GM21381 (cell line): ENCODE results near the gene WNT9A.

Experiments used
- ATAC-seq: cut with Tn5 transposase; IDR thresholded peaks from one replicate; pipeline ENCODE4 v1.9.1; 2021; ENCODE audit warnings: mild to moderate bottlenecking, moderate library complexity; ENCODE audit not compliant: unreplicated experiment

WNT9A gene

GRCh38 chr1:227900571-227901051 lies 47.1 kb downstream of the WNT9A start:
- ATAC-seq = no peak

- ATAC-seq = no peak
Measured at GRCh38 chr1:227899820-227900449, 47.8 kb downstream of the WNT9A start.

- no peak for ATAC-seq
Measured at GRCh38 chr1:227899141-227899819, 48.5 kb downstream of the WNT9A start.

DNA sequence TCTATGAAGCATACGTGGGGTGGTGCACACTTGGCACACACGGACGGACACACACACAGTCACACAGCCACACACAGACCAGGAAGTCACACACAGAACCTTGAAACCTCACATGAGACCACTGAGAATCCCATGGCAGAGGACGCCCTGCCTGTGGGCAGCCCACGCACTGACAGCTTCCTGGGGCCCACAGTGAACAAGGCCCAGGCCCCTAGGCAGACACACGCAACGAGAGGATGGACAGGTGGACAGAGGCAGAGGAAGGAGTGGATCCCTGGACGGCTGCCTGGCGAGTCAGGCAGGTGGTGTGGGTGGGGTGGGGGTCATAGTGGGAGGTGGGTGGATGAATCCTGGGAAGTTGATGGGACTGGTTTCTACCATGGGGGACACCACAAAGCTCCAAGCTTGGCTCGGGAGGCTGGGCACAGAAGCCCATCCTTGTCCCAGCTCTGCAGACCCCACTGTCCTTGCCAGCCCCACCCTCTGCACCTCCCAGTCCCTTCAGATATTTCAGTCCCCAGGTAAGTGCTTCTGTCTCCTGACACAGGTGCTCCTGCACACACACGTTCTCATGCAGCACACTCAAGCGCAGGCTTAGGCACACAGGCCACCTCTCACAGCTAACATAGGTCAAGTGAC lies 49.1 kb downstream of the WNT9A start:
- ATAC-seq = no peak

GRCh38 chr1:227897704-227898438 lies 49.9 kb downstream of the WNT9A start:
- ATAC-seq = no peak

GRCh38 chr1:227896710-227897655 lies 50.7 kb downstream of the WNT9A start:
- ATAC-seq = no peak

DNA sequence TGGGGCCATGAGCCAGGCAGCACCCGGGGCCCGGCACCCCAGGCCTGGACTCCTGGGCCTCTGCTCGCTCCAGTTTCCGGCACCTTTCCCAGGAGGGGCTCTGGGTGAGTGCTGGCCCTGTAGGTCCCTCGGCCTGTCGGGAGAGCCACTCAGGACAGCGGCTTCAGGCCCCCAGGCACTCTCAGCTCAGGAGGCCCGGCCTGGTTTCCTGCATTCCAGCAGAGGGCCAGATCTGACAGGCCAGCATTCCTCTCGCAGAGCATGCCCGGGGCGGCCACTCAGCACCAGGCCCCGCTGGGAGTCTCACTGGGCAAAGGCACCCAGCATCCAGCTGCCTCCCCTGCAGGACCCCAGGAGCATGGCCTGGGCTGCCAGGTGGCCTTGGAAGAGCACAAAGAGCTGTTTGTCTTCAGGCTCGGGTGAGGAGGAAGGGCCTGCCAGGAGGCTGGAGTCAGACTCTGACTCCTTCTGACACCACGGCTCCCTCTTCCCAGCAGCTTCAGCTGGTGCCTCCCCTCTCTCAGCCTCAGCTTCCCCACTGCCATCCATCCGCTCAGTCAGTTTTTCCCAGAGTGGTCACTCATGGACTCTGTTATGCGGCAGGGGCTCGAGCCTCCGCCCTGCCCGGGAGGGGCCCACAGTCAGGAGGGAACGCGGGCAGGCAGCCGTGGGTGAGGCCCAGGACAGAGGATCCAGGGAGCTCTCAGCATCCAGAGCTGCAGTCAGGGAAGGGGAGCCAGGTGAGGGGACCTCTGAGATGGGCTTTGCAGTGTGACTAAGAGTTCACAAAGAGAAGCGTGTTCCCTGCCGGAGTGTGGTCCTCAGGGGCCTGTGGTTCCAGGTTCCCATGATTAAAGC lies 51.7 kb downstream of the WNT9A start:
- no peak for ATAC-seq

DNA sequence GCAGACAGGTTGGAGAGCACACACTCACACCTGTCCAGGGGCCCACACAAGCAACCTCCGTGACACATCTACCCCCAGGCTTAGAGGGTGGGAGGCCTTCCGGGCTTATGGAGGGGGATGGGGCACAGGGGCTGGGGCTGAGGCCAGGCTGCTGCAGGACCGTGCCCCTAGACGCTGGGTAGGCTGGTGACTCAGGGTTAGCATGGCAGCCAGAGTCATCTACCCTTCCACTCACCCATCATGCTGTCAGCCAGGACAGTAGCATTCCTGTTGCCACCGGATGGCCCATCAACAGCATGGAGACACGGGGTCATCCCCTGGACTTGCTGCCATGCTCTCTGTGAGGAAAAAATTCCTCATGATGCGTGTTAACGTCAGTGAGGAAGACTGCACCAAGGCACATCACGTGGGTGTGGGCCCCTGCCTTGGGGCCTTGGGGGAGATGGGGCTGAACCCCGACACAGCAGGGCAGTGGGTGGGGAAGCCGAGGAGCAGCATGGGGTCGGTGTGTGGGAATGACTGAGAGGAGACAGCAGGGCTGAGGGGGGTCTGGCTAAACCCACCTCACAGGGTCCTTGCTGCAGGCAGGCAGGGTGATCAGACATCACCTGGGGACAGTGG lies 52.8 kb downstream of the WNT9A start:
- ATAC-seq = no peak

DNA sequence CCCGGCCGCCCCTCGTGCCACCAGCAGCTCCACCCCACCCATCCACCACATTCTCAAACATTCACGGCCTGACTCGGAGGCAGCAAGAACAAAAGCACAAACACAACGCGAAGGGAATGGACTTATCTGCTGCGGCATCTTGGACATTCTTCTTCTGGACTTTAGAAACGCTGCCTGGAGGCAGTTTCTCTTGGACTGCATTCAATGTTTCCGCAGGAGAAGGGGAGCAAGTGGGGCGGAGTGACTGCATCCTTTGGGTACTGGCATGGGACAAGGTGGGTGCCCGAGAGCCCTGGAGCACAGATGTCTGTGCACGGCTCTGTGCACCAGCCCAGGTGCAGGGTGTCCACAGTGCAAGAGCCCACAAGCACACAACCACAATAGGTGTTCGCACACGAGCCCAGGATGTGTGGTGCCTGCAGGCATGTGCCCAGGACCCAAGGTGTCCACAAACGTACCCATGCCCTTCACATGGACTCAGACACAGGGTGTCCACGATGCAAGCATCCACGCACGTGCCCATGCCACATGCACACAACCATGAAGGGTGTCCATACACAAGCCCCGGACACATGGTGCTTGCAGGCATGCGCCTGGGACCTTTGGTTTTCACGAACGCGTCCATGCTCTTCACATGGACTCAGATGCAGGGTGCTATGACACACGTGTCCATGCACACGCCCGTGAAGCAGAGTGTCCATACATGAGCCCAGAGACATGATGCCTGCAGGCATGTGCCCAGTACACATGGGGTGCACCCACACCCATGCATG lies 53.6 kb downstream of the WNT9A start:
- no peak for ATAC-seq

- ATAC-seq = no peak
Measured at GRCh38 chr1:227893300-227893948, 54.3 kb downstream of the WNT9A start.

DNA sequence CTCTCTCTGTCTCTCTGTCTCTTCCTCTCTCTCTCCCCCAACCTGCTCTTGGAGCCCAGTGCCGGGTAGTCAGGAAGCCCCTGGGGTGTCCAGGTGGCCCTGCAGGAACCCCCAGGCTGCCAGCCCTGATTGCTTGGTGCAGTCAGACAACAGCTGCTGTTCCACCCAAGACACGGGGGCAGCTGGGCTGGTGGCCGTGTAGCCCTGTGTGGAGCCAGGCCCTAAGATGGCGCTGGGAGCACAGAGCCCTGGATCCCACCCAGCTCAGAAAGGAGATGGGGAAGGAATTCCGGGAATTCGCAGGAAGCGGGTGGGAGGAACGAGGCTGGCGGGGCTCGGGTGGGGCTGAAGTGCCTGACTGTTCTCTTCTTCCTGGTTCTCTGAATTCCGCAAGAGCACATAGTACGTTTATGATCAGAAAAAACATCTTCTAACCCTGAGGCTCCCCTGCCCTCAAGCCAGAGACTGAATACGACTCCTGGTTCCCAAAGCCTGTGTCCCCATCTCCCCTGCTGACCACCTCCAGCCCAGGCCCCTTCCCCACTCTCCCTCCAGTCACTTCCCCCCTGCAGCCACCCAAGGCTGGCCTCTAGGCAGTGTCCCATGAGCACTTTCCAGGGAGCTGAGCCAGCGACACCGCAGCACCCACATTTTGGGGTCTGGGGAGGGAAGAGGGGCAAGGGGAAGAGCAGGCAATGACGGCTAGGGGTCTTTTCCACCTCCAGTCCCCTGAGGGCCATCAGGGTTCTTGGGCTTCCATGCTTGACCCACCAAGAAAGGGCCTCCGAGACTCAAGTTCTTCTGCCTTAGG lies 55.0 kb downstream of the WNT9A start:
- no peak for ATAC-seq

GRCh38 chr1:227891955-227892488 lies 55.7 kb downstream of the WNT9A start:
- ATAC-seq = no peak

- ATAC-seq = no peak
Measured at GRCh38 chr1:227891223-227891954, 56.3 kb downstream of the WNT9A start.

GRCh38 chr1:227890451-227891222 lies 57.1 kb downstream of the WNT9A start:
- no peak for ATAC-seq

DNA sequence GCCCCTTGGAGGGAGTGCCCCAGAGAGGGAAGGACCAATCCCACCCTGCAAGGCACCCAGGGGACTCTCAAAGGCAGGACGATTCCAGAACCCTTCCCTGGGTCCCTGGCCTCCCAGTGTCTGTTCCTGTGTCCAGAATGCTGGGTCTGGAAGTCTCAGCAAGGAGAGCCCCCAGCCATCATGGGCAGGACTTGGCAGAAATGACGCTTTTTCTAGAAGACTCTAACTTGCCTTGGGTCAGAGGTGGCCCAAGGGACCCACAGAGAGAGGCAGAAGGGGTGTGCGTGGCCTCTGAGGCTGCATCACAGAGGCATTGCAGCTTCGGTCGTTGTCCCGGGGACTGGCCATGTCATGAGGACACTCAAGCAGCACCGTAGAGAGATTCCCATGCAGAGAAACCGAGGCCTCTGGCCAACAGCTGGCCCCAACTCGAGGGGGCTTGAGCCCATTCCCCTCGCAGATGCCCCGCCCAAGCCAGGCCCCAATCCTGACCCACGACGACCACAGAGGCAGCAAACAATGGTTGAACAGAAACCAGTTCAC lies 57.8 kb downstream of the WNT9A start:
- ATAC-seq = no peak
